ENCODE data around the gene GPSM1.

The GPSM1 gene

DNA sequence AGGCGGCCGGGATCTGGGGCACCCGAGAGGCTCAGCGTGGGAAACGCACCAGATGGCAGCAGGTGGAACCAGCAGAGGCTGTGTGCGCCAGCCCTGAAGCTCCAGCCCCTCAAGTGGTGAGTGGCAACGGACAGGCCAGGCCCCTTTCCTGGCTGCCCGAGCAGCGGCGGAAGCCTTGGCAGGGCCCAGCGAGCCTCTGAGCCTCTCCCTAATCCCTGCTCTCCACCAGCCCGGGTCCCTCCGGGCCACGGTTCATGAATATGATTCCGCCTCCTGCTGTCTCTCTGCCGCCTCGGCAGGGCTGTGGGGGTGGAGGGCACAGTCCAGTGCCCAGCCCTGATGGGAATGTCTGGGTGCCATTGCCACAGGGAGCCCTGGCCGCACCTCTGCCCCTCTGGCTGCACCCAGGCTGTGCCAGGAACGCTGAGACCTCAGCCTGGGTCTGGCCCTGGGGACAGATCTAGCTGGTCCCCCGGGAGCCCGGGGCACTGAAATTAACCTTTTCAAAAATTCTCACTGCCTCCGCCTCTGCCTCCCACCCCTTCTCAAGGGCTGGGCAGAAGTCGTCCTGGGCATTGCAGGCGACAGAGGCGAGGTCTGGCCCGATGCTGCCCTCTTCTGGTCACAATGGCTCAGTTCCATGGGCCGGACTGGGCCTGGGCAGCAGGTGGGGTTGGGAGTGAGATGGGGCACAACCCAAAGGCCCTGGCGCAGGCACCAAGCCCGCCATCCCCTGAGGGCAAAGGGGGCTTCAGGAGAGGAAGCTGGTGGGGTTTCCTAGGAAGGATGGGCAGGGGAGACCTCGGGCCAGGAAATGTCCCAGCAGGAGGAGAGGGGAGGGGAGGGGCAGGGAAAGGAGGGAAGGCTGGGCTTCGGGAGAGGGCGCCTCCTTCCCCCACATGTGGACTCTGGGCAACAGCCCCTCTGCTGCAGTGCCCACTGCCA, 43.8 kb upstream of the GPSM1 start:
- Histone ChIP-seq H2AFZ (ENCODE audit: low read depth) (peak overlapping the region; percentile 39; the same call in 1 of the 2 replicates), H3K4me3 (IDR thresholded peaks at IDR 0.05; ENCODE audit: insufficient read depth, low read depth, low read length) (no peak overlapping the region), H3K79me2 (ENCODE audit: insufficient read depth, low read depth) (no peaks in the 10 kb centered on the region), H3K36me3 (ENCODE audit: insufficient read depth) (no peaks in the 10 kb centered on the region), H3K4me1 (ENCODE audit: low read depth, poor library complexity, severe bottlenecking) (peaks cover 15% of the 10 kb centered on the region), H3K9ac (no peak overlapping the region), H3K27me3 (ENCODE audit: insufficient read depth, low read depth) (peaks cover 93% of the 10 kb centered on the region), H4K20me1 (ENCODE audit: insufficient read depth) (no peaks in the 10 kb centered on the region), H3K4me2 (peak overlapping the region; percentile 70), H3K27ac (no peak overlapping the region)
- TF ChIP-seq, protein P1, sequence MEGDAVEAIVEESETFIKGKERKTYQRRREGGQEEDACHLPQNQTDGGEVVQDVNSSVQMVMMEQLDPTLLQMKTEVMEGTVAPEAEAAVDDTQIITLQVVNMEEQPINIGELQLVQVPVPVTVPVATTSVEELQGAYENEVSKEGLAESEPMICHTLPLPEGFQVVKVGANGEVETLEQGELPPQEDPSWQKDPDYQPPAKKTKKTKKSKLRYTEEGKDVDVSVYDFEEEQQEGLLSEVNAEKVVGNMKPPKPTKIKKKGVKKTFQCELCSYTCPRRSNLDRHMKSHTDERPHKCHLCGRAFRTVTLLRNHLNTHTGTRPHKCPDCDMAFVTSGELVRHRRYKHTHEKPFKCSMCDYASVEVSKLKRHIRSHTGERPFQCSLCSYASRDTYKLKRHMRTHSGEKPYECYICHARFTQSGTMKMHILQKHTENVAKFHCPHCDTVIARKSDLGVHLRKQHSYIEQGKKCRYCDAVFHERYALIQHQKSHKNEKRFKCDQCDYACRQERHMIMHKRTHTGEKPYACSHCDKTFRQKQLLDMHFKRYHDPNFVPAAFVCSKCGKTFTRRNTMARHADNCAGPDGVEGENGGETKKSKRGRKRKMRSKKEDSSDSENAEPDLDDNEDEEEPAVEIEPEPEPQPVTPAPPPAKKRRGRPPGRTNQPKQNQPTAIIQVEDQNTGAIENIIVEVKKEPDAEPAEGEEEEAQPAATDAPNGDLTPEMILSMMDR (conservative IDR thresholded peaks at IDR 0.05; ENCODE audit: low read depth, low read length) = peak; percentile 87

DNA sequence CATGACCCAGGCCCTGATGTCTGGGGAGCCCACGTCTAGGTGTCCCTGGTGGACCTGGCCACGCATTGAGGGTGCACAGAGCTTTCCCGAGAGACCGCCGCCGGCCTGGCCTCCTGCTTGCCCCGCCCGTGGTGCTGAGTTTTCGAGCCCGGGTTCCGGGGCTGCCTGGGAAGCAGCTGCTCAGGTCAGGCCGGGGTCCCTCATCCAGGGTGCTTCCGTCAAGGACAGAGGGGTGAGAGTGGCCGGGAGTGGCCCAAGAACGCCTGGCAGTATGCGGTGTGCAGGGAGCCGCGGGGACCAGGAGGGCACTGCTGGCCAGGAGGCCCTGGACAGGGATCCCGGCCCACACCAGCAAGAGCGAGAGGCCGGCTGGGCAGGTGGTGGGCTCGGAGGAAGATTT, 43.0 kb upstream of the GPSM1 start:
- H3K4me3 ChIP-seq (IDR thresholded peaks at IDR 0.05; ENCODE audit: insufficient read depth, low read depth, low read length) = no peak overlapping the region
- peaks cover 93% of the 10 kb centered on the region for H3K27me3 ChIP-seq (ENCODE audit: insufficient read depth, low read depth)
- no peaks in the 10 kb centered on the region for H4K20me1 ChIP-seq (ENCODE audit: insufficient read depth)
- no peak overlapping the region for H3K9ac ChIP-seq
- peaks cover 15% of the 10 kb centered on the region for H3K4me1 ChIP-seq (ENCODE audit: low read depth, poor library complexity, severe bottlenecking)
- H3K36me3 ChIP-seq (ENCODE audit: insufficient read depth) = no peaks in the 10 kb centered on the region
- H3K4me2 ChIP-seq = no peak overlapping the region
- no peak overlapping the region for H2AFZ ChIP-seq (ENCODE audit: low read depth)
- TF ChIP-seq, protein P1 (conservative IDR thresholded peaks at IDR 0.05; ENCODE audit: low read depth, low read length) = no peak; the same call in 1 of the 2 replicates
- no peaks in the 10 kb centered on the region for H3K79me2 ChIP-seq (ENCODE audit: insufficient read depth, low read depth)
- no peak overlapping the region for H3K27ac ChIP-seq

DNA sequence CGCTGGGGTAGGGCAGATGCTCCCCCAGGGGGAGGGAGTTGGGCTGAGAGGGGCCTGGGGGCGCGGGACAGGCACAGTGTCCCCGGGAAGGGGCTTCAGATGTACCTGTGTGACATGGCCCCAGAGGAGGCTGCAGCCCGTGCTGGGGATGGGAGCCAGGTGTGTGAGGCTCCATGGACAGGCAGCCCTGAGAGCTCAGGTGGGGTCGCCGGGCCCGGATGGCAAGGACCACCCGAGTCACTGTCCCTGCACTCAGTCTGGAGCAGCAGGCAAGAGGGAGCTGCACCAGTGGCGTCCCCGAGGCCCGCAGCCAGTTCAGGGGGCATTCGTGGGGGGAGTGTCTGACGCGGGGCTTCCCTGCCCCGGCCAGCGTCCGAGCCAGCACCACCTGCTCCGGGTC, 42.4 kb upstream of the GPSM1 start:
- no peak overlapping the region for H3K9ac ChIP-seq
- no peaks in the 10 kb centered on the region for H3K79me2 ChIP-seq (ENCODE audit: insufficient read depth, low read depth)
- TF ChIP-seq, protein P1 (conservative IDR thresholded peaks at IDR 0.05; ENCODE audit: low read depth, low read length) = no peak
- no peaks in the 10 kb centered on the region for H3K36me3 ChIP-seq (ENCODE audit: insufficient read depth)
- peaks cover 93% of the 10 kb centered on the region for H3K27me3 ChIP-seq (ENCODE audit: insufficient read depth, low read depth)
- no peak overlapping the region for H3K4me3 ChIP-seq (IDR thresholded peaks at IDR 0.05; ENCODE audit: insufficient read depth, low read depth, low read length)
- peaks cover 15% of the 10 kb centered on the region for H3K4me1 ChIP-seq (ENCODE audit: low read depth, poor library complexity, severe bottlenecking)
- no peak overlapping the region for H3K27ac ChIP-seq
- H3K4me2 ChIP-seq = no peak overlapping the region
- H4K20me1 ChIP-seq (ENCODE audit: insufficient read depth) = no peaks in the 10 kb centered on the region
- no peak overlapping the region for H2AFZ ChIP-seq (ENCODE audit: low read depth)

DNA sequence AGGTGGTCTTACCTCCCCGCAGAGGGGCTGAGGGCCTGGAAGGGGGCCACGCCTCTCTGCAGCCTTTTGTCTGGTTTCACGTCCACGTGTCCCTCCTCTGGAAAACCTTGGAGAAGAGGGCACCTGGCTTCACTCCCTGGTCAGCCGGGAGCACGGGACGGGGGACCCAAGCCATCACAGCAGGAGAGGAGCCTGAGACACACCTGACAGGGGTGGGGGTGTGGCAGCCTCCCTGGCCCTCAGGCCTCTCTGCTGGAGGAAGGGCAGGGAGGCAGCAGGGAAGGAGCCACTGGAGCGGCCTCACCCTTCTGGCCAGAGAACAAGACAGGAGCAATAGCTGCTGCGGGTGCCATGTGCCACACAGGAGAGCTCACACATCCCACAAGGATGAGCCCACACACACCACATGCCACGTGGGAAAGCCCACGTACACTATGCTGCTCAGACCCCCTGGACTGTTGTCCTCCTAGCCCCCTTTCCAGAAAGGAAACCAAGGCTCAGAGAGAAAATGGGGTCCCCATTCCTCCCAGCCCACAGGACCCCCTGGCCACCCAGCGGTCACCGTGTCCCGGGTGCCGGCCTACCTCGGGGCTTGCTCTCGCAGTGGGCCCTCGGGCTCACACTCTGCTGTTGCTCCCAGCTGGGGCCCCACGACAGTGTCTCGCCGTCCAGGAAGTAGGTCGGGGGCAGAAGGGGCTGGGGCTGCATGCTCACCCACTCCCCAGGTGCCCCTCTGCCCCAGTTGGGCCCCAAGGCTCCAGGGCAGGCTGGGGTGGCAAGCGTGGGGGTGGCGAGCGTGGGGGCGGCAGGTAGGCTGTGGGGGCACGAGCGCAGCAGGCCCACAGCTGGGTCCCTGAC, 41.6 kb upstream of the GPSM1 start:
- H3K36me3 ChIP-seq (ENCODE audit: insufficient read depth) = no peaks in the 10 kb centered on the region
- no peak overlapping the region for H2AFZ ChIP-seq (ENCODE audit: low read depth)
- H3K4me1 ChIP-seq (ENCODE audit: low read depth, poor library complexity, severe bottlenecking) = peaks cover 15% of the 10 kb centered on the region
- H3K27me3 ChIP-seq (ENCODE audit: insufficient read depth, low read depth) = peaks cover 93% of the 10 kb centered on the region
- no peak overlapping the region for H3K4me3 ChIP-seq (IDR thresholded peaks at IDR 0.05; ENCODE audit: insufficient read depth, low read depth, low read length)
- no peak overlapping the region for H3K27ac ChIP-seq
- no peaks in the 10 kb centered on the region for H3K79me2 ChIP-seq (ENCODE audit: insufficient read depth, low read depth)
- H3K4me2 ChIP-seq = no peak overlapping the region
- TF ChIP-seq, protein P1 (conservative IDR thresholded peaks at IDR 0.05; ENCODE audit: low read depth, low read length) = no peak
- no peak overlapping the region for H3K9ac ChIP-seq
- H4K20me1 ChIP-seq (ENCODE audit: insufficient read depth) = no peaks in the 10 kb centered on the region

Data from KMS-11 (cell line).